GM10248 (cell line): ENCODE measurements around the gene RTL5.

Source experiments
- CTCF ChIA-PET: fragments of 300-600 bp; sonication (Branson Sonifier 250); formaldehyde crosslinking; extraction: SDS; loops from one replicate; lab custom pipeline; 2021; ENCODE audit warnings: antibody characterized with exemption; lab: Yijun Ruan, JAX
- POLR2A ChIA-PET: fragments of 350-650 bp; sonication (Branson Sonifier 250); formaldehyde crosslinking; extraction: SDS; loops from one replicate; lab custom pipeline; 2020; ENCODE audit warnings: antibody characterized with exemption; lab: Yijun Ruan, JAX
- DNase-seq: peaks from one replicate; pipeline ENCODE4 v3.0.0; 2012; ENCODE audit errors: extremely low spot score
- TF ChIP-seq, protein P1 (sequence below): IDR thresholded peaks from 2 replicates; pipeline ENCODE4 v1.5.1; 2012; ENCODE audit warnings: mild to moderate bottlenecking, low read depth; ENCODE audit errors: extremely low read depth, missing control alignments, control extremely low read depth

The RTL5 gene

GRCh38 chrX:72086995-72087394 is 44.7 kb downstream of the RTL5 start:
- CTCF ChIA-PET: no interaction called here
- POLR2A ChIA-PET: no interaction called here
- no peak for DNase-seq
- TF ChIP-seq, protein P1, sequence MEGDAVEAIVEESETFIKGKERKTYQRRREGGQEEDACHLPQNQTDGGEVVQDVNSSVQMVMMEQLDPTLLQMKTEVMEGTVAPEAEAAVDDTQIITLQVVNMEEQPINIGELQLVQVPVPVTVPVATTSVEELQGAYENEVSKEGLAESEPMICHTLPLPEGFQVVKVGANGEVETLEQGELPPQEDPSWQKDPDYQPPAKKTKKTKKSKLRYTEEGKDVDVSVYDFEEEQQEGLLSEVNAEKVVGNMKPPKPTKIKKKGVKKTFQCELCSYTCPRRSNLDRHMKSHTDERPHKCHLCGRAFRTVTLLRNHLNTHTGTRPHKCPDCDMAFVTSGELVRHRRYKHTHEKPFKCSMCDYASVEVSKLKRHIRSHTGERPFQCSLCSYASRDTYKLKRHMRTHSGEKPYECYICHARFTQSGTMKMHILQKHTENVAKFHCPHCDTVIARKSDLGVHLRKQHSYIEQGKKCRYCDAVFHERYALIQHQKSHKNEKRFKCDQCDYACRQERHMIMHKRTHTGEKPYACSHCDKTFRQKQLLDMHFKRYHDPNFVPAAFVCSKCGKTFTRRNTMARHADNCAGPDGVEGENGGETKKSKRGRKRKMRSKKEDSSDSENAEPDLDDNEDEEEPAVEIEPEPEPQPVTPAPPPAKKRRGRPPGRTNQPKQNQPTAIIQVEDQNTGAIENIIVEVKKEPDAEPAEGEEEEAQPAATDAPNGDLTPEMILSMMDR: no peak

GRCh38 chrX:72084114-72084513 is 47.6 kb downstream of the RTL5 start:
- no peak for DNase-seq
- CTCF ChIA-PET: interaction anchor here (1.2 kb wide), 1 partner anchor 12 kb away, joined by 3 read pairs; no protein-coding TSS in a partner anchor
- POLR2A ChIA-PET: no interaction called here
- TF ChIP-seq, protein P1: no peak

GRCh38 chrX:72083291-72083690 is 48.4 kb downstream of the RTL5 start:
- no peak for DNase-seq
- POLR2A ChIA-PET: no interaction called here
- TF ChIP-seq, protein P1: no peak
- CTCF ChIA-PET: interaction anchor here (1.2 kb wide), 1 partner anchor 13 kb away, joined by 3 read pairs; no protein-coding TSS in a partner anchor

DNA sequence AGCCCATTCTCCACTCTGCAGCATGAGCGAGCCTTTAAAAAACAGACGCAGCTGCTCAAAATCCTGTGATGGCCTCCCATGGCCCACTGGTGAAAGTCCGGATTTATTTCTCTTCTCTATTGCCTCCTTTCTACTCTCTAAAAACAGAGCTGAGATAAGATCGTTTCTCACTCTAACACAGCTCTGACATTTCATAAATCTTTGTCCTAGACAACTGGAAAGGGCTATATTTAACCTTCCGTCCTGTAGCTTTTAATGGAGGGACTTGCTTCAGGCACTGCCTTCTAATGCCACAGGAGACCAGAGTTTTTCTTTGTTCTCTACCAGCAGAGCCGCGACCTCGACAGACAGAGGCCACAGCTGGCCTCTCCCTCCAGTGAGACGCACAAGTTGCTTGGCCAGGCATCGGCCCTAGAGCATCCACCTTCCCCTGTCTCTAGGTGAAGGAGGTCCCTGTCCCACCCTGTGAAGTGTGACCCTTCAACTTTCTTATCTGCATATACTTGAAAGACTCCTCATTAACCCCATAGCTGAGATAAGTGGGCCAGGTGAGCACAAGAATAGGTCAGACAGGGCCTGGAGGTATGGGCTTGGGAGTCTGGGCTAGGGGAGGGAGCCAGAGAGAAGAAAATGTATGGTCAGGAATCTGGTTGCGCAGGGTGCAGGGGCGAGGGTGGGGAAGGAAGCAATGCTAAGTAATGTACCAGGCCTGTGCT is 50.0 kb downstream of the RTL5 start:
- CTCF ChIA-PET: interaction anchor here (1.1 kb wide), 2 partner anchors 16 to 60 kb away, joined by 3 to 4 read pairs; no protein-coding TSS in a partner anchor

DNA sequence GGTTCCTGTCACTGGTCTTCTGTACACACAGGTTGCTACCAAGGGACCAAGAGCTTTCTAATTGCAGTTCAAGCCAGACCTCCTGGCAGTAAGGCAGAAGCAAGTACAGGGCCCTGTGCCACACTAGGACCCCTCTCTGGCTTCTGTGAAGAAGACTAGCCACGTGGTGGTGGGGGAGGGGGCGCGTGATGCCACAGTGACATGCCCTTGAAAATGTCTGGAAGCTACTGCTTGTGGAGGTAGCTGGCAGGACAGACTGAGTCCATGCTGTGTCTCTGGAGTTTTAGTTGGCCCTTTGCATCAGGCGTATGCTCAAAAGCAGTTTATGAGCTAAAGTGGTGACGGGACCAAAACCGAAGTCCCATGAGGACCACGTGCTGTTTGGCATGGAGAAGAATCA is 50.9 kb downstream of the RTL5 start:
- ChIA-PET POLR2A (no interaction called here), CTCF (no interaction called here)
- DNase-seq: no peak
- TF ChIP-seq, protein P1: no peak

More for the DNA sequence above, 50.0 kb downstream of the RTL5 start:
- POLR2A ChIA-PET: no interaction called here
- DNase-seq: no peak
- TF ChIP-seq, protein P1: no peak

GRCh38 chrX:72080150-72080549 is 51.6 kb downstream of the RTL5 start:
- ChIA-PET CTCF (no interaction called here), POLR2A (no interaction called here)
- no peak for DNase-seq
- TF ChIP-seq, protein P1: no peak

- TF ChIP-seq, protein P1: no peak
- no peak for DNase-seq
- ChIA-PET POLR2A (no interaction called here), CTCF (no interaction called here)
These were observed 52.1 kb downstream of the RTL5 start for GRCh38 chrX:72079607-72080006.
